ENCODE measurements around the gene DNAJB6. TPM values are rescaled to one million over a fixed set of nuclear protein-coding genes. Genes with fewer than 3 reads are reported as not detected.

The DNAJB6 gene
- polyA plus RNA-seq, 1 experiment, result 188 TPM

- TF ChIP-seq CTCF (IDR thresholded peaks at IDR 0.05; ENCODE audit: low read depth, low read length), result no peak
- peaks cover 4% of the 10 kb centered on the region for H3K9me3 ChIP-seq (ENCODE audit: control insufficient read depth, insufficient read depth, low read length)
- CTCF ChIA-PET, result no interaction called here
- no peak overlapping the region for H3K27ac ChIP-seq (ENCODE audit: low read depth, low read length)
- no peak overlapping the region for H3K4me3 ChIP-seq (ENCODE audit: low read depth, low read length)
- H3K27me3 ChIP-seq (ENCODE audit: control insufficient read depth, insufficient read depth, low read length), result no peaks in the 10 kb centered on the region
- POLR2A ChIA-PET, result no interaction called here
- no peak for DNase-seq (ENCODE audit: low read depth, low spot score)
Observed at GRCh38 chr7:157434701-157435100, 97.9 kb downstream of the DNAJB6 start.

DNA sequence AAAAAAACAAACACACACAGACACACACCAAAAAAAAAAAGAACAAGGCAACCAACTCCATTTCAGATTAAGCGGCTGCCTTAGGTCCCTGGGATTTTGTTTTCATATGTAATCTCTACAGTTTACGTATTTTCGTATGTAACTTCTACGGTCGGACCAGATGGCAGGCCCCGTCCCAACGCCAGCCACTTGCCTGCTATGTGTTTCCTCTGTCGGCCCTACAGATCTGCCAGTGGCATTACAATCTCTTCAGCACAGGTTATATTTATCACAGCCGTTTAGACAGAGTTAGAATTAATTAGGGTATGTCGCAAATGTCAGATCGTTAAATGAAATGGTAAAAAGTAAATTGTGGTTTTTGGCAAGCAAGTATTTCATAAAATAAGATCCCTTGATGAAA lies 99.3 kb downstream of the DNAJB6 start:
- DNase-seq (ENCODE audit: low read depth, low spot score), result no peak
- POLR2A ChIA-PET, result no interaction called here
- CTCF ChIA-PET, result no interaction called here

GRCh38 chr7:157436763-157437480 lies 100.1 kb downstream of the DNAJB6 start:
- CTCF ChIA-PET, result no interaction called here
- H3K9me3 ChIP-seq (ENCODE audit: control insufficient read depth, insufficient read depth, low read length), result peaks cover 20% of the 10 kb centered on the region
- H3K27me3 ChIP-seq (ENCODE audit: control insufficient read depth, insufficient read depth, low read length), result no peaks in the 10 kb centered on the region
- no peak overlapping the region for H3K27ac ChIP-seq (ENCODE audit: low read depth, low read length)
- no peak overlapping the region for H3K4me3 ChIP-seq (ENCODE audit: low read depth, low read length)
- POLR2A ChIA-PET, result no interaction called here
- TF ChIP-seq CTCF (IDR thresholded peaks at IDR 0.05; ENCODE audit: low read depth, low read length), result no peak
- DNase-seq (ENCODE audit: low read depth, low spot score), result no peak

More for the DNA sequence above, 99.3 kb downstream of the DNAJB6 start:
- Histone ChIP-seq H3K4me3 (ENCODE audit: low read depth, low read length) (no peak overlapping the region), H3K9me3 (ENCODE audit: control insufficient read depth, insufficient read depth, low read length) (peaks cover 16% of the 10 kb centered on the region), H3K27ac (ENCODE audit: low read depth, low read length) (no peak overlapping the region), H3K27me3 (ENCODE audit: control insufficient read depth, insufficient read depth, low read length) (no peaks in the 10 kb centered on the region)
- no peak for TF ChIP-seq CTCF (IDR thresholded peaks at IDR 0.05; ENCODE audit: low read depth, low read length)

- Histone ChIP-seq H3K27me3 (ENCODE audit: control insufficient read depth, insufficient read depth, low read length) (no peaks in the 10 kb centered on the region), H3K4me3 (ENCODE audit: low read depth, low read length) (no peak overlapping the region), H3K27ac (ENCODE audit: low read depth, low read length) (no peak overlapping the region), H3K9me3 (ENCODE audit: control insufficient read depth, insufficient read depth, low read length) (peaks cover 27% of the 10 kb centered on the region)
- no peak for TF ChIP-seq CTCF (IDR thresholded peaks at IDR 0.05; ENCODE audit: low read depth, low read length)
- DNase-seq (ENCODE audit: low read depth, low spot score), result no peak
- ChIA-PET POLR2A (no interaction called here), CTCF (no interaction called here)
Observed at GRCh38 chr7:157437519-157438061, 100.8 kb downstream of the DNAJB6 start.
